ENCODE measurements around the gene PRODH.
"Not testable (repeated sequence)": the region's sequence is repeated elsewhere in the genome, so short reads cannot be mapped to it uniquely, and the experiment has no call there.

Gene PRODH

DNA sequence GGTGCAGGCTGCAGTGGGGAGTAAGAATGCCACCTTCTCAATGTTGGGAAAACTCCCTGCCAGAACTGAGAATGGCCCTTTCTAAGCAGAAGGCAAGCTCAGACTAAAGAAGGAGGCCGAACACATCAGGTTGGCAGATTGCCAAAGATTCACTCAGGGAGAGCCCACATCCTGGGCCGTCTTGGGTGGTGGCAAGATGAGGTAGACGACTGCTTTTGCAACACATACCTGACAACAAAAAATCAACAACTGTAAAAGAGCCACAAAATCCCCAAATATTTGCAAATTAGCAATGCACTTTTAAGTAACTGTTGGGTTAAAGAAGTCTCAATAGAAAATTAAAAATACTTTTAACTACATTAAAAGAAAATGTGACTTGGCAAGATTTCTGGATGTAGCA, 54.8 kb downstream of the PRODH start:
- H3K27ac ChIP-seq (ENCODE audit: insufficient read depth in 1 of 2, low read depth in 1 of 2, low read length in 2 of 2, poor library complexity in 1 of 2, severe bottlenecking in 2 of 2); CTCF ChIA-PET; H3K36me3 ChIP-seq (ENCODE audit: control insufficient read depth in 4 of 4, insufficient read depth in 4 of 4, low read length in 3 of 4); H3K4me1 ChIP-seq (ENCODE audit: control extremely low read depth in 1 of 4, control insufficient read depth in 4 of 4, insufficient read depth in 4 of 4, low read length in 3 of 4); POLR2A ChIA-PET; H3K9me3 ChIP-seq (ENCODE audit: control extremely low read depth in 1 of 5, control insufficient read depth in 4 of 5, insufficient read depth in 2 of 5, low read depth in 1 of 5, low read length in 4 of 5); H3K27me3 ChIP-seq (replicated peaks in 2 of 5; ENCODE audit: control insufficient read depth in 4 of 5, insufficient read depth in 5 of 5, low read length in 4 of 5); H3K4me3 ChIP-seq (ENCODE audit: control insufficient read depth in 1 of 7, extremely low read depth in 1 of 7, insufficient read depth in 4 of 7, low read depth in 2 of 7, low read length in 6 of 7): not testable (repeated sequence)
- WGBS (ENCODE audit: insufficient coverage): no CpG with 5 or more reads among the region's 3 CpGs
- DNase-seq: peak in 2 of 3 donors; percentile 0 to 1
